Measurements from ENCODE around the gene OTUB2. TPM values are rescaled to one million over a fixed set of nuclear protein-coding genes. Genes with fewer than 3 reads are reported as not detected.
A peak's percentile ranks its signal among the peaks of the same experiment; 100 is the strongest.

OTUB2 gene
- total RNA-seq, 2 donors from 2014 or later: 6.3 to 6.7 TPM

DNA sequence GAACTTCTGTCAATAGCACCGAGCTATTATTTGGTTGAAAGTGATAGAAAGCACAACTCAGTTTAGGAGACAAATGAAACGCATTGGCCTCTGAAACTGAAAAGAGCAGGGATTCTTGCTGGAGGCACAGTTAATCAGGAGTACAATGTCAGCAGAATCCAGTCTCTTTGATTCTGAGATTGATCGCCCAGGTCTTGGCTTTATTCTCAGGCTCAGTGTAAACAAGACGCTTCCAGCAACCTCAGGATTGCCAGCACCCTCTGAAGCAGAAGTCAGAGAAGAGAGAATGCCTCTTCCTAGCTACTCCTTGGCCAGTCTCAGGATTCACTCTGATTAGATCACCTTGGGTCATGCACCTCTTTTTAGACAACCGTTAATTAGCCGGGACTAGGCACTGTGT lies 11.8 kb upstream of the OTUB2 start:
- 93 to 94% methylated on average over 6 of the region's 6 CpGs for WGBS, 2 experiments (ENCODE audit: insufficient coverage in 1 of 2, insufficient read length in 1 of 2)

DNA sequence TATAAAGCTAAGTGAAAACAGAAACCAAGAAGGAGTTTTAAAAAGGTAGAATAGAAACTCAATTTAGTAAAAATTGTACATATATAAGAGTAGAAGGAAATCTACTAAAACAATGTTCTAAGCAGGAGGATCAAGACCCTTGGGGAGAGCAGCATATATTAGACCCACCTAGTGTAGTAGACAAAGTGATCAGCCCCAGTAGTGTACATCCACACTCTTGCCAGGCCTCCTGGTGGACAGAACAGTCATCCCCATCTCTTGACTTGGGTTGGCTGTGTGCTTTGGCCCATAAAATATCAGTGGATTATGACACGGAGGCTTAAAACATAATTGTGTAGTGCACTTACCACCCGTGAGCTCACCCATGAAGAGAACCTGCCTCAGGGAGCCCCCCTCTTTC lies 10.9 kb upstream of the OTUB2 start:
- Histone ChIP-seq H3K4me1 (ENCODE audit: control insufficient read depth, insufficient read depth, low read length) (no peaks in the 10 kb centered on the region), H3K9me3 (ENCODE audit: control insufficient read depth, low read length) (no peaks in the 10 kb centered on the region), H3K4me3 (ENCODE audit: low read length) (no peak overlapping the region), H3K27ac (ENCODE audit: low read depth, low read length) (no peak overlapping the region), H3K9ac (ENCODE audit: extremely low read depth, low read length, poor library complexity, severe bottlenecking) (no peak overlapping the region), H3K27me3 (ENCODE audit: control insufficient read depth, insufficient read depth, low read length, poor library complexity, severe bottlenecking) (peaks cover 5% of the 10 kb centered on the region), H3K36me3 (ENCODE audit: control insufficient read depth, insufficient read depth, low read length) (no peaks in the 10 kb centered on the region)
- Mint-ChIP-seq H3K27ac (no peak overlapping the region), H3K4me1 (no peaks in the 10 kb centered on the region), H3K36me3 (ENCODE audit: low read depth) (no peaks in the 10 kb centered on the region), H3K27me3 (ENCODE audit: insufficient read depth) (peaks cover 18% of the 10 kb centered on the region), H3K9me3 (no peaks in the 10 kb centered on the region), H3K4me3 (no peak overlapping the region)
- TF ChIP-seq, protein P1, sequence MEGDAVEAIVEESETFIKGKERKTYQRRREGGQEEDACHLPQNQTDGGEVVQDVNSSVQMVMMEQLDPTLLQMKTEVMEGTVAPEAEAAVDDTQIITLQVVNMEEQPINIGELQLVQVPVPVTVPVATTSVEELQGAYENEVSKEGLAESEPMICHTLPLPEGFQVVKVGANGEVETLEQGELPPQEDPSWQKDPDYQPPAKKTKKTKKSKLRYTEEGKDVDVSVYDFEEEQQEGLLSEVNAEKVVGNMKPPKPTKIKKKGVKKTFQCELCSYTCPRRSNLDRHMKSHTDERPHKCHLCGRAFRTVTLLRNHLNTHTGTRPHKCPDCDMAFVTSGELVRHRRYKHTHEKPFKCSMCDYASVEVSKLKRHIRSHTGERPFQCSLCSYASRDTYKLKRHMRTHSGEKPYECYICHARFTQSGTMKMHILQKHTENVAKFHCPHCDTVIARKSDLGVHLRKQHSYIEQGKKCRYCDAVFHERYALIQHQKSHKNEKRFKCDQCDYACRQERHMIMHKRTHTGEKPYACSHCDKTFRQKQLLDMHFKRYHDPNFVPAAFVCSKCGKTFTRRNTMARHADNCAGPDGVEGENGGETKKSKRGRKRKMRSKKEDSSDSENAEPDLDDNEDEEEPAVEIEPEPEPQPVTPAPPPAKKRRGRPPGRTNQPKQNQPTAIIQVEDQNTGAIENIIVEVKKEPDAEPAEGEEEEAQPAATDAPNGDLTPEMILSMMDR (conservative IDR thresholded peaks at IDR 0.05): peak; percentile 31
- 88 to 92% methylated on average over 2 of the region's 2 CpGs for WGBS, 2 experiments (ENCODE audit: insufficient coverage in 1 of 2, insufficient read length in 1 of 2)
- DNase-seq: no peak

More for the DNA sequence above, 11.8 kb upstream of the OTUB2 start:
- Histone ChIP-seq H3K4me1 (ENCODE audit: control insufficient read depth, insufficient read depth, low read length) (no peaks in the 10 kb centered on the region), H3K9me3 (ENCODE audit: control insufficient read depth, low read length) (no peaks in the 10 kb centered on the region), H3K27me3 (ENCODE audit: control insufficient read depth, insufficient read depth, low read length, poor library complexity, severe bottlenecking) (peaks cover 5% of the 10 kb centered on the region), H3K36me3 (ENCODE audit: control insufficient read depth, insufficient read depth, low read length) (no peaks in the 10 kb centered on the region), H3K4me3 (ENCODE audit: low read length) (no peak overlapping the region), H3K9ac (ENCODE audit: extremely low read depth, low read length, poor library complexity, severe bottlenecking) (no peak overlapping the region), H3K27ac (ENCODE audit: low read depth, low read length) (no peak overlapping the region)
- Mint-ChIP-seq H3K4me3 (no peak overlapping the region), H3K27ac (no peak overlapping the region), H3K4me1 (no peaks in the 10 kb centered on the region), H3K36me3 (ENCODE audit: low read depth) (no peaks in the 10 kb centered on the region), H3K9me3 (no peaks in the 10 kb centered on the region), H3K27me3 (ENCODE audit: insufficient read depth) (peaks cover 18% of the 10 kb centered on the region)
- DNase-seq: no peak
- TF ChIP-seq, protein P1 (conservative IDR thresholded peaks at IDR 0.05): no peak

DNA sequence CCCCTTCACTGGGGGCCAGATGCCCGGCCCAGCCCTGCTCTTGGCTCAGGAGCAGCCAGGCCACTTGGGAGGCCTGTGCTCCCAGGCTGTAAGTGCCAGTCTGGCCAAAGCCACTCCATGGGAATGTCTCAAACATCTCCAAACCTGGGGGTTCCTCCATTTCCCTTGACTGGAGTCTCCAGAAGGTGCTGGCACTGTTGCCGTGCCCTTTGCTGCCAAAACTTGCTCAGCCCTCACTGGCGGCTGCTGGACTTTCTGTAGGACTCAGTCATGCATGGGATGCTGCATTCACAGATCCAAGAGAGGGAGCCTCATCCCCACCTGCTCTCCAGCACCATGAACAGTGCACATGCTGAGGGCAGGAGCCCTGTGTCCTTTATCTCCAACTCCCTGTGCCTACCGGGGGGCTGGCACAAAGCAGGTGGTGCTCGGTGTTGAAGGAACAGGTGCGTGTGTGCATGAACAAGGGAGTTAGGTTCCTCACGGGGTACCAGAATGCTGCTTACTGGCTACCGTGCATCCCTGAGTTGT lies 9.6 kb upstream of the OTUB2 start:
- Histone ChIP-seq H3K27ac (ENCODE audit: low read depth, low read length) (no peak overlapping the region), H3K4me1 (ENCODE audit: control insufficient read depth, insufficient read depth, low read length) (no peaks in the 10 kb centered on the region), H3K9me3 (ENCODE audit: control insufficient read depth, low read length) (no peaks in the 10 kb centered on the region), H3K27me3 (ENCODE audit: control insufficient read depth, insufficient read depth, low read length, poor library complexity, severe bottlenecking) (peaks cover 5% of the 10 kb centered on the region), H3K36me3 (ENCODE audit: control insufficient read depth, insufficient read depth, low read length) (no peaks in the 10 kb centered on the region), H3K4me3 (ENCODE audit: low read length) (no peak overlapping the region), H3K9ac (ENCODE audit: extremely low read depth, low read length, poor library complexity, severe bottlenecking) (no peak overlapping the region)
- Mint-ChIP-seq H3K36me3 (ENCODE audit: low read depth) (no peaks in the 10 kb centered on the region), H3K27me3 (ENCODE audit: insufficient read depth) (peaks cover 14% of the 10 kb centered on the region), H3K9me3 (no peaks in the 10 kb centered on the region), H3K4me3 (no peak overlapping the region), H3K27ac (no peak overlapping the region), H3K4me1 (no peaks in the 10 kb centered on the region)
- no peak for DNase-seq
- TF ChIP-seq, protein P1 (conservative IDR thresholded peaks at IDR 0.05): no peak
- WGBS, 2 experiments (ENCODE audit: insufficient coverage in 1 of 2, insufficient read length in 1 of 2): 87 to 90% methylated on average over 6 to 8 of the region's 8 CpGs

All from endodermal cell (in vitro differentiated cells).